K562 (cell line): ENCODE results near the gene HEY2. TPM values are rescaled to one million over a fixed set of nuclear protein-coding genes. Genes with fewer than 3 reads are reported as not detected.

Source experiments
- ATAC-seq: fragments of 200-7000 bp; cut with Tn5 transposase; 3 replicates; pipeline ENCODE4 v1.9.1; 2020; ENCODE audit warnings: moderate library complexity
- BruUV-seq: library from RNA; stranded (reverse); fragments of 400-500 nt; replicated peaks from 2 replicates; lab custom pipeline; 2021; lab: Mats Ljungman, UMichigan
- CTCF ChIA-PET: fragments of 300-600 bp; formaldehyde crosslinking; extraction: SDS; loops from one replicate; lab custom pipeline; 2021; ENCODE audit warnings: low intra/inter-chr PET ratio; lab: Yijun Ruan, JAX
- POLR2A ChIA-PET: fragments of 300-600, 350-650 bp; sonication (Branson Sonifier 250); formaldehyde crosslinking; extraction: SDS; loops from one replicate; lab custom pipeline; 2021; ENCODE audit warnings: antibody characterized with exemption, inconsistent platforms; lab: Yijun Ruan, JAX
- DNase-seq, 4 experiments: peaks; one replicate each; pipeline versions ENCODE4 v3.0.0 to v3.0.0-alpha.2; 2011 to 2018; ENCODE audit warnings: low spot score in 3 of 4, mixed read lengths in 3 of 4; ENCODE audit errors: extremely low read depth in 1 of 4
- FAIRE-seq: peaks from 2 replicates; lab custom pipeline; 2011; peaks lifted over from hg19 to GRCh38; lab: Jason Lieb, UNC
- H2AFZ ChIP-seq: 2 replicates; pipeline ENCODE4 v1.6.0; 2011; ENCODE audit warnings: low read depth, low read length, control low read depth, inconsistent platforms
- H3K27ac ChIP-seq: fragments of 200-600 bp; 3 replicates; pipeline ENCODE4 v1.8.0; 2011; ENCODE audit warnings: low read depth, mild to moderate bottlenecking, control low read depth, inconsistent platforms, low read length, moderate library complexity, mixed read lengths; ENCODE audit errors: extremely low read depth
- H3K27me3 ChIP-seq, 2 experiments: fragments of 300-600 bp in 1 of 2; 2 replicates in 1 of 2; 3 replicates in 1 of 2; pipeline versions ENCODE4 v1.6.0 to v1.8.0; 2011; ENCODE audit warnings: inconsistent platforms in 2 of 2, low read length in 2 of 2, mild to moderate bottlenecking in 1 of 2, mixed read lengths in 1 of 2, moderate library complexity in 1 of 2; ENCODE audit not compliant: control insufficient read depth in 2 of 2, insufficient read depth in 2 of 2
- H3K36me3 ChIP-seq: fragments of 300-600 bp; 3 replicates; pipeline ENCODE4 v1.8.0; 2011; ENCODE audit warnings: mild to moderate bottlenecking, low read length, inconsistent platforms; ENCODE audit not compliant: control insufficient read depth, insufficient read depth
- H3K4me1 ChIP-seq, 2 experiments: fragments of 200-600 bp in 1 of 2; replicated peaks in 1 of 2; 2 replicates in 1 of 2; 3 replicates in 1 of 2; pipeline versions ENCODE4 v1.5.1 to v1.8.0; 2011; ENCODE audit warnings: inconsistent platforms in 2 of 2, low read length in 2 of 2, mild to moderate bottlenecking in 1 of 2, mixed read lengths in 1 of 2, moderate library complexity in 1 of 2; ENCODE audit not compliant: control insufficient read depth in 2 of 2, insufficient read depth in 2 of 2
- H3K4me2 ChIP-seq: 2 replicates; pipeline ENCODE4 v1.6.1; 2011; ENCODE audit warnings: low read length, control low read depth, inconsistent platforms, mixed read lengths; ENCODE audit not compliant: insufficient read depth
- H3K4me3 ChIP-seq: fragments of 200-600 bp; sonication (generic), shearing (Covaris generic); 2 replicates; pipeline ENCODE4 v1.5.1; 2016; ENCODE audit warnings: control low read depth, inconsistent platforms
- H3K79me2 ChIP-seq: fragments of 200-600 bp; 3 replicates; pipeline ENCODE4 v1.8.0; 2011; ENCODE audit warnings: low read length, inconsistent platforms; ENCODE audit not compliant: control insufficient read depth, insufficient read depth
- H3K9ac ChIP-seq, 2 experiments: 2 replicates each; pipeline versions ENCODE4 v1.6.0 to v1.6.1; 2011; ENCODE audit warnings: low read depth in 2 of 2, low read length in 2 of 2, control low read depth in 1 of 2, inconsistent platforms in 1 of 2, mild to moderate bottlenecking in 1 of 2, mixed read lengths in 1 of 2; ENCODE audit not compliant: insufficient read depth in 1 of 2
- H3K9me1 ChIP-seq: one replicate; pipeline ENCODE4 v1.6.0; 2011; ENCODE audit warnings: inconsistent platforms, mild to moderate bottlenecking, low read length, moderate library complexity; ENCODE audit not compliant: control insufficient read depth, insufficient read depth
- H3K9me3 ChIP-seq: replicated peaks from 2 replicates; pipeline ENCODE4 v1.5.1; 2011; ENCODE audit warnings: low read depth, low read length, inconsistent platforms; ENCODE audit not compliant: control insufficient read depth, insufficient read depth
- H4K20me1 ChIP-seq: replicated peaks from 2 replicates; pipeline ENCODE4 v1.6.1; 2011; ENCODE audit warnings: low read length, inconsistent platforms, mixed read lengths; ENCODE audit not compliant: control insufficient read depth, insufficient read depth
- BRF1 ChIP-seq: IDR thresholded peaks from 3 replicates; pipeline ENCODE4 v1.6.1; 2011; ENCODE audit warnings: borderline replicate concordance, mild to moderate bottlenecking; ENCODE audit not compliant: insufficient read length; ENCODE audit errors: extremely low read depth
- EZH2 ChIP-seq: IDR thresholded peaks from 2 replicates; pipeline ENCODE4 v1.6.1; 2012; ENCODE audit warnings: low read depth, mild to moderate bottlenecking, inconsistent platforms, low read length, borderline replicate concordance
- KAT8 ChIP-seq: fragments of 450-650 bp; IDR thresholded peaks from 2 replicates; pipeline ENCODE4 v1.6.1; 2016; ENCODE audit warnings: low read depth, mild to moderate bottlenecking
- KLF10 ChIP-seq: fragments of 250-450 bp; sonication (Bioruptor Pico); IDR thresholded peaks from 2 replicates; pipeline ENCODE4 v1.6.1; 2021; ENCODE audit warnings: matching md5 sums
- WHSC1 ChIP-seq: IDR thresholded peaks from one replicate; pipeline ENCODE4 v1.6.1; 2012; ENCODE audit warnings: low read length, control low read depth, inconsistent platforms
- ZNF41 ChIP-seq: fragments of 250-450 bp; sonication (Bioruptor Pico); conservative IDR thresholded peaks from 2 replicates; pipeline ENCODE4 v1.4.0; 2020; ENCODE audit warnings: mild to moderate bottlenecking
- ZNF583 ChIP-seq: fragments of 250-450 bp; sonication (Bioruptor Pico); IDR thresholded peaks from 2 replicates; pipeline ENCODE4 v1.4.0; 2020
- ZNF696 ChIP-seq: fragments of 250-450 bp; sonication (Bioruptor Pico); conservative IDR thresholded peaks from 2 replicates; pipeline ENCODE4 v1.4.0; 2020; ENCODE audit warnings: mild to moderate bottlenecking, moderate library complexity
- ZNF75A ChIP-seq: fragments of 450-650 bp; formaldehyde crosslinking; IDR thresholded peaks from 2 replicates; pipeline ENCODE4 v1.4.0; 2020; ENCODE audit warnings: mild to moderate bottlenecking
- WGBS: fragments of 100-300 bp; shearing (Covaris generic); methylation state at CpG from one replicate; pipeline ENCODE4 v1.1.6; 2016; ENCODE audit warnings: low coverage, mixed read lengths; ENCODE audit not compliant: insufficient coverage; ENCODE audit errors: missing lambda C conversion rate; 5-methylcytosine and 5-hydroxymethylcytosine counted together
- in situ Hi-C: fragments of 300-500 bp; cut with MboI; formaldehyde crosslinking; loops from 4 replicates; pipeline ENCODE4 v1.15.0; 2018; ENCODE audit warnings: inconsistent platforms, mixed read lengths
- intact Hi-C: fragments of 100-400 bp; cut with micrococcal nuclease; formaldehyde crosslinking; loops from 2 replicates; pipeline ENCODE4 v1.14.2; 2022
- polyA plus RNA-seq, 8 experiments: library from polyadenylated mRNA; depleted of rRNA in 4 of 8; stranded (reverse) in 5 of 8; unstranded in 3 of 8; fragments of >200 nt; fragmentation: Nextera tagmentation in 2 of 8; fragmentation: Illumina TruSeq in 1 of 8; extraction: Ambion mirVana in 2 of 8; extraction: Trizol in 1 of 8; gene quantifications; 2 replicates each; pipeline versions ENCODE4 v1.2.1 to v1.2.3, GENCODE V29; 2011 to 2014; ENCODE audit warnings: inconsistent platforms in 1 of 8, missing spikeins in 1 of 8
- total RNA-seq, 7 experiments: library from RNA; depleted of rRNA in 6 of 7; stranded (reverse); fragments of >200 nt in 6 of 7; fragmentation: Illumina TruSeq in 2 of 7; extraction: Trizol in 2 of 7; gene quantifications; 2 replicates each; pipeline versions ENCODE4 v1.2.1 to v1.2.3, GENCODE V29; 2011 to 2021; ENCODE audit warnings: low replicate concordance in 1 of 7
- TF ChIP-seq, protein P1 (sequence below): fragments of 250-450 bp; sonication (Bioruptor Pico); IDR thresholded peaks from 2 replicates; pipeline ENCODE4 v1.8.0; 2022; ENCODE audit warnings: moderate library complexity, mild to moderate bottlenecking, inconsistent platforms

The HEY2 gene
- total and polyA plus RNA-seq, 9 of the 15 experiments (the other 6 are each of a cell fraction or from before 2014, with no cell fraction given): 0.03 to 0.07 (median 0.06) TPM; not detected in 5

- ChIA-PET CTCF (no interaction called here), POLR2A (no interaction called here)
- DNase-seq (no peak), ATAC-seq (no peak), FAIRE-seq (no peak)
- H3K36me3 ChIP-seq: no peaks in the 10 kb centered on the region
- intact Hi-C loops: no loop called here
- no peaks in the 10 kb centered on the region for H3K4me1 ChIP-seq
- peaks cover 0 to 7% of the 10 kb centered on the region in 2 experiments; a peak in 1 of 5 replicates for H3K27me3 ChIP-seq
- H3K9ac ChIP-seq: no peak overlapping the region
- in situ Hi-C loops: no loop called here
- TF ChIP-seq ZNF75A (CRISPR knock-in tag) (no peak), EZH2 (no peak), BRF1 (no peak), ZNF41 (no peak), KAT8 (no peak), KLF10 (no peak), ZNF583 (CRISPR knock-in tag) (no peak), ZNF696 (CRISPR knock-in tag) (no peak), WHSC1 (no peak)
- TF ChIP-seq, protein P1, sequence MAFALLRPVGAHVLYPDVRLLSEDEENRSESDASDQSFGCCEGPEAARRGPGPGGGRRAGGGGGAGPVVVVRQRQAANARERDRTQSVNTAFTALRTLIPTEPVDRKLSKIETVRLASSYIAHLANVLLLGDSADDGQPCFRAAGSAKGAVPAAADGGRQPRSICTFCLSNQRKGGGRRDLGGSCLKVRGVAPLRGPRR: no peak
- no peak overlapping the region for H3K27ac ChIP-seq
- BruUV-seq: no TSS peak
- H3K79me2 ChIP-seq: no peaks in the 10 kb centered on the region
- H3K4me2 ChIP-seq: no peak overlapping the region
- H4K20me1 ChIP-seq: no peaks in the 10 kb centered on the region
- WGBS: 0% methylated on average over 1 of the region's 1 CpG
- H3K4me3 ChIP-seq: no peak overlapping the region
- H3K9me3 ChIP-seq: no peaks in the 10 kb centered on the region
- no peak overlapping the region for H2AFZ ChIP-seq
- H3K9me1 ChIP-seq: no peaks in the 10 kb centered on the region
These were observed 48.1 kb upstream of the HEY2 start for GRCh38 chr6:125701354-125701668.
